HS-27A (cell line): ENCODE results near the gene MYLK.
"Not testable (repeated sequence)": the region's sequence is repeated elsewhere in the genome, so short reads cannot be mapped to it uniquely, and the experiment has no call there.

Experiments used
- DNase-seq: peaks from one replicate; pipeline ENCODE4 v3.0.0-alpha.2; 2012; ENCODE audit warnings: low read depth, missing footprints

Gene MYLK

DNA sequence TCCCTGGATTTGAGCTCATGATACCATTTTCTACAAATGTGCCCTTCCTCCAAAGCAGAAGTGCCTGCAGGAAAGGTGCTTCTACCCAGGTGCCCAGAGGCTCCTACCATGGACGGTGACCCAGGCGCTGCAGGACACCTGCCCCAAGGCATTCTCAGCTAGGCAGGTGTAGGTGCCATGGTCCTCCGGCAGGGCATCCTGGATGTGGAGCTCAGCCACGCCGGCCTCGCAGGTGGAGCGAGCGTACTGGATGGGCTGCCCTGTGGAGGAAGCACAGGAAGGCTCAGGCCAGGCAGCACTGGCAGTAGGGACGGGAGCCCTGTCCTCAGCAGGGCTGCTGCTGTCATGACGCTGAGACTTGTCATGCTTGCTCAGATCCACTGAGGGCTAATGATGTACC lies 162.1 kb downstream of the MYLK start:
- no peak for DNase-seq

GRCh38 chr3:123721095-123721689 lies 162.9 kb downstream of the MYLK start:
- DNase-seq = not testable (repeated sequence)

- DNase-seq = no peak
Observed at GRCh38 chr3:123720638-123721037, 163.5 kb downstream of the MYLK start.

- DNase-seq = no peak
Observed at GRCh38 chr3:123719862-123720453, 164.2 kb downstream of the MYLK start.

DNA sequence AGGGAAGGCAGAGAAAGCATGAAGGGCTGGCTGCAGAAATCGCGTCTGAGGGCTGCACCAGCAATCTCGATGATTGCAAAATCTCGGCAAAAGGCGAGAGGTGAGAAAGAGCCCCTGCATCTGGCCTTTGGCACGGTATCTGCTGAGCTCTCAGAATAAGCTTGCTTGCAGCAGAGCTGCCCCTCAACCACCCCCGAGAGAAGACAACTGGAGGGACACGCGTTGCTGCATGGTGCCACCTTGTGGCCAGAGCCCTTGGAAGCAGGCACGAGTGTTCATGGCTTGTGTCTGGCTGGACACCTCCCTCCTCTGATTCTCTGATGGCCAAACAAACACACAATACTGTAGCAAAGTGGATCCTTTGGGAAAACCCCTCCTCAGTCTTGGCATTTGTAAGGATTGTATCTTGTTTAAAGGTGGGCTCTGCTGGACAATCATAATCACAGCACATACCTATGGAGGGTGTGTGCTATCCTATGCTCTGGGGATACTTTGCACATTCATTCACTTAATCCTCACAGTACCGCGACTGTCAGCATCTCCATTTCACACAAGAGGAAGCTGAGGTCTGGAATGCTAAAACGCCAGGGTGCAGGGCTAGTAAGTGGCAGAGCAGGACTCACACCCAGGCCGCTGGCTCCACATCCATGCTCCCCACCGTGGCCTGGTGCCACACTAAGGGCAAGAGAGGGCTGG lies 164.9 kb downstream of the MYLK start:
- DNase-seq = not testable (repeated sequence)

DNA sequence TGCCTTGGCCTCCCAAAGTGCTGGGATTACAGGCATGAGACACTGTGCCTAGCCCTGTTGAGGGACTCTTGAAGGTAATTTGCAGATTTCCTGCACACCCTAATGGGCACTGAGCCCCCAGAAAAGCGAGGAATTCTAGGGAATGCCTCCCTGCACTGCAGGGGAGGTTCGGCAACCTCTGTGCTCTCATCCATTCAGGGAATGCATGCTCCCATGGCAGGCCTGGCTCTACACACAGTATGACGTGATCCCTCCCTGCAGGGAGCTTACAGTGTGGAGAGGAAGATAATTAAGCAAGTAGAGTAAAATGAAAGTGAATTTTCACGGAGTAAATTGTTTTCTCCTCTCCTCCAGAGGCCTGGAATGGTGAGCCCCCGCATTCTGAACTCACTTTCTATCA lies 166.0 kb downstream of the MYLK start:
- DNase-seq = no peak

DNA sequence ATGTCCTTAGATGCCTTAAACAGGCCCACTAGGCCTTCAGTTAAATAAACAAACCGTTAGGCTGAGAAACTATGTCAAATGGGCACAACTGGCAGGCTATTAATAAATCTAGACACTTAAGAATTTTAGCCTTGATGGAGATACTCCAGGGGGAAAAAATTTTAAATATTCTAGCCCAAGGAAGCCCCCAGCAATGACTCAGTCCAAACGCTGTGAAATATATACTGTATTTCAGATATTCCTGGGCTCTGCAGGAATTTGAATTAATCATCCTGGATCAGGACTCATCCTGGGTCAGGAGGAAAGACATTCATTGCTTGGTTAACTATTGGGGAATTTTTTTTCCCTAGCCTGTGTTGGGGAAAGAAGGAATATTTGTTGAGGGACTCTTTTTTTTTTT lies 166.7 kb downstream of the MYLK start:
- DNase-seq = peak; percentile 73

DNA sequence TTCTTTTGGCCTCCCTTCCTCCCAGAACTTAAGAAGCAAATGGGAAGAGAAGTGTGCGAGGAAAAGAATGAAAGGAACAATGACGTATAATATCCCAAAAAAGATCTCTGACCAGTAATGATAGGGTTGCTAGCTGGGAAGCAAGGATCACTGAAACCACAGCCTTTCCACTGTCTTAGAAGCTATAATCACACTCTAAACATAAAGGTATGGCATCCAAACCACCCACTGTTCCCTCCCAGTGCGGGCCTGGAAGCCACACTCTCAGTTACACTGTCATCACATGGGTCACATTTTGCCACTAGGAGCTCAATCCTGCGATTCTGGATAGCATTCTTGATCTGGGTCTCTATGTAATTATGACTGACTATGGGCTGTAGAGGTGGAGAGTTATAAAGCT lies 167.7 kb downstream of the MYLK start:
- DNase-seq = no peak

DNA sequence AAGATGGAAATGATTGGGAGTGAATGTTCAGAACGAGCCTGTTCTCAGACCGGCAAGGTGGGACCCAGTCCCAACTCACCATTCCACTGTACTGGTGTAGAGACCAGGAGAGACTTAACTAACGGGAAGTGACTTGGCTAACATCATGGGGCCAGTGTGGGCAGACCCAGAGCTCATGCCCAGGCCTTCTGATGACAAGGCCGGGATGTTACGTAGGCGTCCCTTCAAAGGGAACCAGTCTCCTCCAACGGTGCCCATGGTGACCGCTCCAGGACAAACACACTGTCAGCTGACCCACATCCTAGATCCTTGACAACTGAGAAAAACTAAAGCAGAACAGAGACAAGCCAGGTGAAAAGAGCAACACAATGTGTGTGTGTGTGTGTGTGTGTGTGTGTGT lies 170.9 kb downstream of the MYLK start:
- no peak for DNase-seq

DNA sequence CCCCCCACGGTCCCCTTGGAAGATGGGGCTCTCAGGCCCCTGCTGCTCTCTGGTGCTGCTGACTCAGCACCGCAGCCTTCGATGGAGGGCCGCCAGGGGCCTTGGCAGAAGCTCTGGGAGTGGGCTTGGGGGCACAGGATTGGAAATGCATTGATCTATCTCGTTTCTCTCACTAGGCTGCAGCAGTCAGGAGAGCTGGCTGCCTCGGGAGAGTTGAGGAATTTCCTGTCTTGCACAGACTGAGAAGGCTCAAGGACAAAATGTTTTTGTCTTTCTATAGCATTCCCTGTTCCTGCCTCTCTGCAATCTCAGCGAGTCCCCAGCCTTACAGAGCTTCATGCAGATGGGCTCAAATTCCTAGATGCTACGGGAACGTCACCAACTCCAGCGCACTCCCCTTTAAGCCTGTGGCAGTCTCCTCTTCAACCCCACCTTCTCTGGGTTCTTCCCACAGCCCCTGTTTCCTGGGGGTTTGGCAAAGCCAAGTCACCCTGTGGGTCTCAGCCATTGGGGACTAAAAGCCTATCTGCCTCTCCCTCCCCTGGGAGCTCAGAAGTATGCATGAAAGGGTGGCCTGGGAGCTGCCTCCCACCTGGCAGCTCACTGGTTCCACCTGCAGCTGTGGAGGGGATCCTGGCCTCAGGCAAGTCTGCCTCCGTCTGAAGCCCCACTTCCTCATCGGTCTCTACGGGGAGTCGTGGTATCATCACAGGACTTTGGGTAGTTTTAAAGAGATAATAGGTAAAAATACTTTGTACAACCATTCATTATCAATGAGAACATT lies 171.9 kb downstream of the MYLK start:
- DNase-seq = no peak

GRCh38 chr3:123711356-123711755 lies 172.8 kb downstream of the MYLK start:
- DNase-seq = no peak

- DNase-seq = no peak
Observed at GRCh38 chr3:123708531-123708930, 175.6 kb downstream of the MYLK start.

DNA sequence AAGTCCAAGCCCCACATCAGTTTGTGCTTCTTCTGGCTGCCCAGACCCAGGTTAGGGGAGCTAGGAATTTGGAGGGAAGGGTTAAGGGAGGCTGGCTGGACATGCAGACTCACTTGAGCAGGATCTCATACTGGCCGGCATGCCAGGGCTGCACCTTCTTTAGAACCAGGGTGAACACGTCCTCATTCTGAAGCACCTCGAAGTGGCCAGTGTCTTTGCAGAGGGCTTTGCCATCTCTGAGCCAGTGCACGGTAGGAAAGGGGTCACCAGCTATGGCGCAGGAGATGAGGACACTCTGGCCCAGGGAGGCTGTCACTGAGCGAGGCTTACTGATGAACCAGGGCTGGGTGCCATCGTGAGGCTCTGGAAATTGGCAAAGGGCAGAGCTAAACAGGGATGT lies 176.5 kb downstream of the MYLK start:
- not testable (repeated sequence) for DNase-seq

DNA sequence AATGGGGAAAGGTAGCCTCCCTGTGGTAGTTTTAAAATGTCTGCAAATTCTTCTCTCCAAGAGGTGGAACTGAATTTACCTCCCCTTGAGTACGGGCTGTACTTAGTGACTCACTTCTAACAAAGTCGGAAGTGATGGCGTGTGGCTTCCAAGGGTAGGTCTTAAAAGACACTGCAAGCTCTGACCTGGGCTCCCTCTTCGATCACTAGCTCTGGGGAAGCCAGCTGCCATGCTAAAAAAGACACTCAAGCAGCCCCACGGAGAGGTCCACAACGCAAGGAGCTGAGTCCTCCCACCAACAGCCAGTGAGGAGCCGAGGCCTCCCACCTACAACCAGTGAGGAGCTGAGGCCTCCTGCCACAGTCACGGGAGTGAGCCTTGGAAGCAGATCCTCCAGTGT lies 177.3 kb downstream of the MYLK start:
- no peak for DNase-seq

DNA sequence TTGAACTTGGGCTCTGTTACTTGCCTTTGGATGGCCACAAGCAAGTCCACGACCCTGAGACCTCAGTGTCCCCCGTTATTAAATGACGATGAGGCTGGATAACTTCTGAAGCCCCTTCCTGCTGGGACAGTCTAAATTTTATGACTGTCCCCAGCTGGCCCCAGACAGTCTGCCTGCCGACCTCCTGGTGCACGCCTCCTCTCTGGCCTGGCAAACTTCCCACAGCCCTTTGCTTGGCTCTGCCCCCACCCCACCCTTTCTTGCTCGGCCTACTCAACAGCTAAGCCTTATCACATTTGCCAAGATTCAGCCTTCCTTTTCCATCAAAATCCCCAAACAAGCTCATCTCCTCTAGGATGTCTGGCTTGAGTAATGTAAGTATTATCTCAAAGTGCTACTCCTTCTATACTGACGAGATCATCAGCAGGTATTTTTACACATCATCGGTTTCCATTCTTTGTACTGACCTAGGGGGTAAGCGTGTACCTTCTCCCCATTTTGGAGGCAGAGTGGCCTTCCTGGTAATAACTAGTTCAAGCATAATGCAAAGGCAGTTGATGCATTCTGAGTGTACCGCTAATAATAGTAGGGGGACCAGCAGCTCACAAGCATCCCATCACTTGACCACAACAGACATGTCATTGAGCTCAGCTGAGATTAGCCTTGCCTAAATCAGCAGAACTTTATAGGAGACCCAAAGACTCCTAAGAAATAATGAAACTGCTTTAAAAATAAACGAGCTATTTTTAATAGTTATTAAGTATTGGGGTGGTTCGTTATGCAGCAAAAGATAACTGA lies 178.4 kb downstream of the MYLK start:
- DNase-seq = no peak

GRCh38 chr3:123703663-123704062 lies 180.5 kb downstream of the MYLK start:
- DNase-seq = not testable (repeated sequence)

DNA sequence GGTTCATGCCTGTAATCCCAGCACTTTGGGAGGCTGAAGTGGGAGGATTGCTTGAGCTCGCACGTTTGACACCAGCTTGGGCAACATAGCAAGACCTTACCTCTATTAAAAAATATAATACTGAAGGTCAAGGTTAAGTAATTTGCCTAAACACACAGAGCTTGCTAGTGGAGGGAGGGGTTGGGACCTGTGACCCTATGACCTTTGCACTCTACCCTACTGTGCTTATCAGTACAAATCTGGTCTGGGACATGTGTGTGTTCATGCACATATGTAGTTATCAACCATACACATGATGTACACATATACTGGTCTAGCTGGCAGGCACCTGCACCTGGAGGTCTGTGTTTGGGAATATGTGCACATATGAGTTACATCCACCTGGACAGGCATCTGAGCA lies 181.4 kb downstream of the MYLK start:
- DNase-seq = no peak

GRCh38 chr3:123702057-123702456 lies 182.1 kb downstream of the MYLK start:
- DNase-seq = not testable (repeated sequence)

- no peak for DNase-seq
Observed at GRCh38 chr3:123700791-123701722, 183.1 kb downstream of the MYLK start.

DNA sequence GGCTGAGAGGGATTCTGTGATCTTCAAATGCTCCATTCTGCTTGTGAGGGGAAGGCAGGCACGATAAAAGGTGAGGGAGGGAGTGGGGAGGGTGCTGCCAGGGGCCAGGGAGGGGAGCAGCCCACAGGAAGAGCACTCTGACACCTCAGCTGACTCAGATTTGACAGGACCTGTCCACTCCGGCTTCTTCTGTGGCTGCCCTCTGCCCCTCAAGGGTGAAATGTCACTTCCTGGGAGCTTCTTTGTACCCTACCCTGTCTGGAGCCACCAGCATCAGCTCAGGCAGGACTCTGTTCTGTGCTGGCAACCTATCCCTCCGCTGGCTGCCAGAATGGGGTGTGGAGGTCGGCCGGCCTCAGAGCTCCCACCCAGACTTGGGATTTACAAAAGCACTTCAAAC lies 185.3 kb downstream of the MYLK start:
- DNase-seq = no peak

GRCh38 chr3:123696808-123697207 lies 187.3 kb downstream of the MYLK start:
- no peak for DNase-seq
